ENCODE results near the gene PKHD1. TPM values are rescaled to one million over a fixed set of nuclear protein-coding genes. Genes with fewer than 3 reads are reported as not detected.

Gene PKHD1
- total RNA-seq, 4 donors from 2014 or later = 0.04 to 0.32 (median 0.22) TPM; not detected in 1

DNA sequence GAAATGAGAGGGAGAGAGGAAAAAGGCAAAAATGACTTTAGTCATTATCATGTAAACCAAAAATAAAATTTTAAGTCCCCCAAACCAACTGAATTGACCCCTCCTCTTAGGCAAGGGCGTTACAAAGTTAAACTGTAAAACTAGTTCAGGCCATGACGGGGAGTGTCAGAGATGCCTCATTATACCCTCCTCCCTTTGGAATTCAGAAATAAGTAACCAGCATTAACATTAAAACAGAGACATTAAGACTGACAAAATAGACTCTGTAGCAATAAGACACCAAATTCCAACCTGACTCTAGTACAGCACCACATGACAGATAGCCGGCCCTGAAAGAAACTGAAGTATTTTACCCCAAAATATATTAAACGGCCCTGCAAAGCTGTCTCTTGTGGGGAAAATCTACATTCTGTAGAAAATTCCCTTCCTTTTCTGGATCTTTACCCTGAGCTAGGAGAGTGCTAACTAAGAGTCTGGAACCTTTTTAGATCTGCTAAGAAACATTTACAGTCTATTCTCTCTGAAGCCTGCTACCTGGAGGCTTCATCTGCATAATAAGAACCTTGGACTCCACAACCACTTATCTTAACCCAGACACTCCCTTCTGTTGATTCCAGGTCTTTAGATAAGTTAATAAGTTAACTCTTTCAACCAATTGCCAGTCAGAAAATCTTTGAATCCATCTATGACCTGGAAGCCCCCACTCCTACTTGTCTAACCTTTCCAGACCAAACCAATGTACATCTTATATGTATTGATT lies 150.7 kb downstream of the PKHD1 start:
- WGBS, 2 donors = 22 to 26% methylated on average over 4 of the region's 4 CpGs
- no peak overlapping the region for H3K4me3 ChIP-seq (ENCODE audit: low read depth, poor library complexity, severe bottlenecking)
- intact Hi-C loops (cut with DNase I; ENCODE audit: low total_unique reads) = no loop called here
- no peak for DNase-seq (ENCODE audit: low spot score in 2 of 2)
- TF ChIP-seq POLR2A (IDR thresholded peaks at IDR 0.05) = no peak
- TF ChIP-seq, protein P1, sequence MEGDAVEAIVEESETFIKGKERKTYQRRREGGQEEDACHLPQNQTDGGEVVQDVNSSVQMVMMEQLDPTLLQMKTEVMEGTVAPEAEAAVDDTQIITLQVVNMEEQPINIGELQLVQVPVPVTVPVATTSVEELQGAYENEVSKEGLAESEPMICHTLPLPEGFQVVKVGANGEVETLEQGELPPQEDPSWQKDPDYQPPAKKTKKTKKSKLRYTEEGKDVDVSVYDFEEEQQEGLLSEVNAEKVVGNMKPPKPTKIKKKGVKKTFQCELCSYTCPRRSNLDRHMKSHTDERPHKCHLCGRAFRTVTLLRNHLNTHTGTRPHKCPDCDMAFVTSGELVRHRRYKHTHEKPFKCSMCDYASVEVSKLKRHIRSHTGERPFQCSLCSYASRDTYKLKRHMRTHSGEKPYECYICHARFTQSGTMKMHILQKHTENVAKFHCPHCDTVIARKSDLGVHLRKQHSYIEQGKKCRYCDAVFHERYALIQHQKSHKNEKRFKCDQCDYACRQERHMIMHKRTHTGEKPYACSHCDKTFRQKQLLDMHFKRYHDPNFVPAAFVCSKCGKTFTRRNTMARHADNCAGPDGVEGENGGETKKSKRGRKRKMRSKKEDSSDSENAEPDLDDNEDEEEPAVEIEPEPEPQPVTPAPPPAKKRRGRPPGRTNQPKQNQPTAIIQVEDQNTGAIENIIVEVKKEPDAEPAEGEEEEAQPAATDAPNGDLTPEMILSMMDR (IDR thresholded peaks at IDR 0.05) = no peak

DNA sequence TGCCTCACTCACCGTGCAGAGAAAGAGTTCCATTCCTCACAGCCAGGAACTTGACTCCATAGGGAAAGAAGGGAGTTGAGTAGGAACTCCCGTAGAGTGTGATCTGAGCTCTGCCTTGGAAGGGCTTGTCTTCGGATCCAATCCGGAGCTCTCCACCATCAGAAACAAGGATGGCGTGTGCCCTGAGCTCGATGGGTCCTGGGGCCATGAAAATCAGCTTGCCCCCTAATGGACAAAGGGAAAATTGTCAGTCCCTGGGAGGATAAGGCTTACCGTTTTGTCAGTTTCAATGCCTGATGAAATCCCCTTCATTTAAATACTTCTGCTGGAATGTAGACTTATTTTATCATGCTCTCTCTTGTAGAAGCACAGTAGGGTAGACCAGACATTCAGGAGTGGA lies 153.3 kb downstream of the PKHD1 start:
- no peak overlapping the region for H3K4me3 ChIP-seq (ENCODE audit: low read depth, poor library complexity, severe bottlenecking)
- no peak for TF ChIP-seq POLR2A (IDR thresholded peaks at IDR 0.05)
- TF ChIP-seq, protein P1 (IDR thresholded peaks at IDR 0.05) = no peak
- intact Hi-C loops (cut with DNase I; ENCODE audit: low total_unique reads) = no loop called here
- 74 to 87% methylated on average over 7 of the region's 7 CpGs for WGBS, 2 donors
- no peak for DNase-seq (ENCODE audit: low spot score in 2 of 2)

DNA sequence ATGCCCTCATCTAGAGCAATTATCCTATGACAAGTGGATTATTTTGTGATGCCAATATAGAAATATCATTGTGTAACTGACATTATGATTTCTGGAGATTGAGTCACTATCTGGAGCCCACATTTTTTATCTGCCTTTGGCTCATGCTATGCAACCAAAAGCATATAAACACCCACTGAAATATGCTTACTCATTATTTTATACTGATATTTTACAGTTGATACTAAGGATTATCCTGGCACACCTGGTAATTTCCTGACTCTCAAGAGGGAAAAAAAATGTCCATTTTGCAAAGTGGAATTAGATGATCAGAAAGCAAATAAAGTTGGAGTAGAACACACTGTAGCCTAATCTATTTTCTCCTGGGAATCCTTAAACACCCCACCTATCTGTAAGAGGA lies 154.5 kb downstream of the PKHD1 start:
- TF ChIP-seq POLR2A (IDR thresholded peaks at IDR 0.05) = no peak
- TF ChIP-seq, protein P1 (IDR thresholded peaks at IDR 0.05) = no peak
- intact Hi-C loops (cut with DNase I; ENCODE audit: low total_unique reads) = no loop called here
- no peak for DNase-seq (ENCODE audit: low spot score in 2 of 2)
- no peak overlapping the region for H3K4me3 ChIP-seq (ENCODE audit: low read depth, poor library complexity, severe bottlenecking)

DNA sequence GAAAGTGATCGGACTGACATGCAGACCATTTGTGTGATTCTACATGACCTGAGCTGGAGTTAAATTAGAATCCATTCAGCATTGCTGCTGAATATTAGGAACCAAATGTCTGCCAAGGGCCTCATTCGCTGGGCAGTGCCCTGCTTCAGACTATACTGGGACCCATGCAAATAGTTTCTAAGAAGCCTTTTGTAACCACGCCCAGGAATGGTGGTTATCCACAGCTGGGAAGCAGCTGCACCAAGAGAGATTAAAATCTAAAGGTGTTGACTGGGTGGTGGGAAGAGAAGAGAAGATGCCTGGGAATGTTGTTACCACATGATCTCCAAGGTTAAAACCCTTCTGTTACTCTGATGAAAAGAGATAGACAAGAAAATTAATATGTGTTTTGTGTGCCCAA lies 156.8 kb downstream of the PKHD1 start:
- H3K4me3 ChIP-seq (ENCODE audit: low read depth, poor library complexity, severe bottlenecking) = no peak overlapping the region
- 74 to 83% methylated on average over 3 of the region's 3 CpGs for WGBS, 2 donors
- TF ChIP-seq, protein P1 (IDR thresholded peaks at IDR 0.05) = no peak
- TF ChIP-seq POLR2A (IDR thresholded peaks at IDR 0.05) = no peak
- intact Hi-C loops (cut with DNase I; ENCODE audit: low total_unique reads) = no loop called here
- no peak for DNase-seq (ENCODE audit: low spot score in 2 of 2)

DNA sequence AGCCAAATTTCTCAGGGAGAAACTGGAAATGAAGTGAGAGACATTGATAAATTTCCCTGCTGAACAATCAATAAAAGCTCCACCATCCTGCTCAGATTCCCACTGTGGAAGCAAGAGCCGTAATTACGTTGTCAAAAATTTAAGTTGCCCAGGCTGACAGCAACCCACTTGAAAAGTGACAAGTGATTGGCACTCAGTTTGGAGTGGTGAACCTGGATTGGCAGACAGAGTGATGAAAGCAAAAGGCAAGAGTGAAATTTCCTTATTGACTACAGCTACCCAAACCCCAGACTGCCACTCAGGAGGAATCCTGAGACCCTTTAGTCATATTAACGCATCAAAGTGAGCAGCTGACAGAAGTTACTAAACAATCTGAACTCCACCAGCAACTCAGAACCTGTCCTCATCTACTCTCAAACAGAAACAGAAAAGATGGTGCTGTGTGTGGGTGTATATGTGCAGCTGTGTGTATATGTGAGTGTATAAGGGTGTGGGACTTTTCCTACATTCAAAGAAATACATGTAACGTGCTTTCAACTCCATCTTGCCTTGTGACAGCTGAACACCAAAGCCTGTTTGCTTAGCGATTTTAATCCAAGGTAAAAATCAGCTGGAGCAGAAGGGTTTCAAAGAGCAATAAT lies 157.4 kb downstream of the PKHD1 start:
- no peak for DNase-seq (ENCODE audit: low spot score in 2 of 2)
- intact Hi-C loops (cut with DNase I; ENCODE audit: low total_unique reads) = no loop called here
- TF ChIP-seq, protein P1 (IDR thresholded peaks at IDR 0.05) = no peak
- TF ChIP-seq POLR2A (IDR thresholded peaks at IDR 0.05) = no peak
- no peak overlapping the region for H3K4me3 ChIP-seq (ENCODE audit: low read depth, poor library complexity, severe bottlenecking)
- 89 to 90% methylated on average over 5 of the region's 5 CpGs for WGBS, 2 donors
